IPS DF 4.7 (cell line): Measurements from ENCODE around the gene CEBPB.

Source experiments
- DNase-seq: peaks from one replicate; pipeline ENCODE4 v3.0.0-alpha.2; 2013; ENCODE audit warnings: low spot score; ENCODE audit errors: extremely low read depth

The CEBPB gene

GRCh38 chr20:50227506-50227905 lies 36.9 kb downstream of the CEBPB start:
- no peak for DNase-seq

- no peak for DNase-seq
These were observed 38.6 kb downstream of the CEBPB start for GRCh38 chr20:50229156-50229607.

- DNase-seq: no peak
These were observed 39.6 kb downstream of the CEBPB start for GRCh38 chr20:50230184-50230583.

- no peak for DNase-seq
These were observed 40.4 kb downstream of the CEBPB start for GRCh38 chr20:50230871-50231560.

- no peak for DNase-seq
These were observed 41.2 kb downstream of the CEBPB start for GRCh38 chr20:50231854-50232253.

- no peak for DNase-seq
These were observed 42.2 kb downstream of the CEBPB start for GRCh38 chr20:50232651-50233324.

- no peak for DNase-seq
These were observed 42.9 kb downstream of the CEBPB start for GRCh38 chr20:50233325-50234212.

GRCh38 chr20:50234288-50234687 lies 43.7 kb downstream of the CEBPB start:
- DNase-seq: no peak

- DNase-seq: no peak
These were observed 46.7 kb downstream of the CEBPB start for GRCh38 chr20:50237349-50237748.

GRCh38 chr20:50238081-50238800 lies 47.6 kb downstream of the CEBPB start:
- DNase-seq: no peak

GRCh38 chr20:50240092-50240491 lies 49.5 kb downstream of the CEBPB start:
- no peak for DNase-seq

GRCh38 chr20:50242178-50242514 lies 51.5 kb downstream of the CEBPB start:
- no peak for DNase-seq
